Spinal cord (tissue), 10 donors: ENCODE results near the gene TMEM140. TPM values are rescaled to one million over a fixed set of nuclear protein-coding genes. Genes with fewer than 3 reads are reported as not detected.
"Not testable (repeated sequence)": the region's sequence is repeated elsewhere in the genome, so short reads cannot be mapped to it uniquely, and the experiment has no call there.

ENCODE experiments used
- DNase-seq, 6 donors: peaks; one replicate each; pipeline versions ENCODE4 v3.0.0 to v3.0.0-alpha.2; 2013 to 2015; ENCODE audit warnings: low spot score in 6 of 6, low read depth in 4 of 6
- H3K27ac ChIP-seq: one replicate; pipeline ENCODE4 v1.5.1; 2013; ENCODE audit warnings: low read depth, low read length, control low read depth
- H3K27me3 ChIP-seq: one replicate; pipeline ENCODE4 v1.6.1; 2013; ENCODE audit warnings: low read length; ENCODE audit not compliant: control insufficient read depth, insufficient read depth
- H3K36me3 ChIP-seq: one replicate; pipeline ENCODE4 v1.6.1; 2013; ENCODE audit warnings: low read length; ENCODE audit not compliant: control insufficient read depth, insufficient read depth
- H3K4me1 ChIP-seq: one replicate; pipeline ENCODE4 v1.6.1; 2013; ENCODE audit warnings: low read length; ENCODE audit not compliant: control insufficient read depth, insufficient read depth
- H3K4me3 ChIP-seq: one replicate; pipeline ENCODE4 v1.5.1; 2013; ENCODE audit warnings: low read depth, low read length, control low read depth
- H3K9me3 ChIP-seq: one replicate; pipeline ENCODE4 v1.6.1; 2013; ENCODE audit warnings: low read length; ENCODE audit not compliant: control insufficient read depth, insufficient read depth
- WGBS: methylation state at CpG from one replicate; pipeline ENCODE4 v1.1.5; 2013; ENCODE audit warnings: missing lambda C conversion rate; ENCODE audit not compliant: insufficient coverage; 5-methylcytosine and 5-hydroxymethylcytosine counted together
- polyA plus RNA-seq, 2 donors: library from polyadenylated mRNA; unstranded; fragments of 120-200 nt; gene quantifications; one replicate each; pipeline ENCODE4 v1.2.1, GENCODE V29; 2013; ENCODE audit not compliant: insufficient read length in 2 of 2
- total RNA-seq, 2 donors: library from RNA; depleted of rRNA in 1 of 2; stranded (reverse); fragments of 120-200 nt in 1 of 2; fragments of >200 nt in 1 of 2; gene quantifications; one replicate each; pipeline versions ENCODE4 v1.2.3 to v1.2.4, GENCODE V29; 2013 to 2014
- donor health status: healthy.

Gene TMEM140
- total and polyA plus RNA-seq, 4 donors: 3.0 to 11.2 (median 7.0) TPM

DNA sequence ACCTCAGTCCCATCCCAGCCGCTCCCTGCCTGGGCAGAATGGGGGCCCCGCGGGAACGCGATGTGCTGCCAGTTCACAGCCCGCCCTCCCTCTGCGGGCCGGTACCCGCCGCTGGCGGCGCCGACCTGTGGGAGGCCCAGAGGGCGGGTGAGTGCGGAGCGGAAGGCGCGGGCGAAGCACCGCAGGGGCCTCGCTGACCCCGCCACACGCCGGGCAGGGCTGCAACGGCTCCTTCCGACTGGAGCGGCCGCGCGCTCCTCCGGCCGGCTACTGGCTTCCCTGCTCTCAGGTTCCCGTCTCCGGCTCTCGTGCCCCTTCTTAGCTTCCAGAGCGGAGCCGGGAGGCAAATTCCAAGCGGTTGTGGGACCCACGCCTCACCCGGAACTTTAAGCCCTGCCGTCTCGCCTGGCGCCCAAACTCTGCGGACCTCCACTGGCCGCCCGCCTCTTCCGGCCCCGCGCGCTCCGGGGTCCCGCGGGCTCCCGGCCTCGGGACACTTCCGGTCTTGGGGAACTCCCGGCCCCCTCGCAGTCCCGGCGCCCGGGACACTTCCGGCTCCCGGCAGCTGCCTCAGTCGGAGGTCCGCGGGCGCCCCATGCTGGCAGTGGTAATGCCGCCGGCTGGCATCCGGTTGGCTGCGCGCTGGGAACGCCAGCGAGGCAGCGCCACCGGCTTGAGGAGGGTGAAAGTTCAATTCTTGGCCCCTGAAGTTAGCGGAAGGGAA is 22.6 kb downstream of the TMEM140 start, which contains the start of gene CYREN:
TSS of gene CYREN (minus strand) at position 434 of the 724 bp plus-strand sequence. CDS start 1,785 bp downstream, outside the sequence.
- Histone ChIP-seq H3K27ac (peak within 1 kb of the TSS; percentile 93), H3K9me3 (no peaks in the 10 kb centered on the region), H3K27me3 (no peaks in the 10 kb centered on the region), H3K4me1 (peaks cover 31% of the 10 kb centered on the region), H3K4me3 (peak within 1 kb of the TSS; percentile 80), H3K36me3 (peaks cover 30% of the 10 kb centered on the region)
- whole genome bisulfite sequencing: under 1% methylated on average over 76 of the region's 77 CpGs
- peak; percentile 64 to 95 (median 76) for DNase-seq

GRCh38 chr7:135170998-135171481 is 23.2 kb downstream of the TMEM140 start:
- DNase-seq, H3K27me3 ChIP-seq, H3K9me3 ChIP-seq: not testable (repeated sequence)
- Histone ChIP-seq H3K4me3 (peak overlapping the region; percentile 80), H3K36me3 (peaks cover 27% of the 10 kb centered on the region), H3K4me1 (peaks cover 31% of the 10 kb centered on the region), H3K27ac (peak overlapping the region; percentile 93)
- WGBS: no CpG with 5 or more reads among the region's 12 CpGs

- peaks cover 20% of the 10 kb centered on the region for H3K36me3 ChIP-seq
- not testable (repeated sequence) for H3K4me3 ChIP-seq, H3K9me3 ChIP-seq, H3K27me3 ChIP-seq, DNase-seq
- H3K27ac ChIP-seq: peak overlapping the region; percentile 93
- H3K4me1 ChIP-seq: peaks cover 31% of the 10 kb centered on the region
- 76% methylated on average over 16 of the region's 19 CpGs for WGBS
These were observed 23.9 kb downstream of the TMEM140 start for GRCh38 chr7:135171581-135172291.

GRCh38 chr7:135173916-135174315 is 26.0 kb downstream of the TMEM140 start:
- DNase-seq: not testable (repeated sequence)
- 33% methylated on average over 1 of the region's 4 CpGs for WGBS

DNA sequence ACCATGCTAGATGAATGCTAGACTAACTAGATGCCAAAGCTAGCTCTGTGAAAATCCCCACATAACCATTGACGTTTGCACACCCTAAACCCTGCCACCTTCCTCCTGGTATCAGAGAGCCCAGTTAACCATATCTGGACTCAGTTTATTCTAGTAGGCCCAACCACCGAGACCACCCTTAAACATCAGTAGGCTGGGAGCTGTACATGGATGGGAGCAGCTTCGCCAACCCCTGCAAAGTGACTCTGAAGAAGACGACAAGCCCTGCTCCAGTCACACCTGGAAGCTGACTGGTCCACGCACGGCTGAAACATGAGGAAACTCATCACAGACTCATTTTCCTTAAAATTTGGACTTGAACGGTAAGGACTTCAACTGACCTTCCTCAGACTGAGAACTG is 27.1 kb downstream of the TMEM140 start:
- Histone ChIP-seq H3K27me3 (no peaks in the 10 kb centered on the region), H3K4me3 (no peak overlapping the region), H3K27ac (no peak overlapping the region), H3K36me3 (no peaks in the 10 kb centered on the region), H3K9me3 (no peaks in the 10 kb centered on the region), H3K4me1 (peaks cover 13% of the 10 kb centered on the region)
- DNase-seq: no peak
- WGBS: 93% methylated on average over 2 of the region's 7 CpGs

More at GRCh38 chr7:135173916-135174315, 26.0 kb downstream of the TMEM140 start:
- H3K27ac ChIP-seq, H3K4me3 ChIP-seq, H3K9me3 ChIP-seq, H3K27me3 ChIP-seq, H3K36me3 ChIP-seq: not testable (repeated sequence)
- H3K4me1 ChIP-seq: peaks cover 23% of the 10 kb centered on the region

DNA sequence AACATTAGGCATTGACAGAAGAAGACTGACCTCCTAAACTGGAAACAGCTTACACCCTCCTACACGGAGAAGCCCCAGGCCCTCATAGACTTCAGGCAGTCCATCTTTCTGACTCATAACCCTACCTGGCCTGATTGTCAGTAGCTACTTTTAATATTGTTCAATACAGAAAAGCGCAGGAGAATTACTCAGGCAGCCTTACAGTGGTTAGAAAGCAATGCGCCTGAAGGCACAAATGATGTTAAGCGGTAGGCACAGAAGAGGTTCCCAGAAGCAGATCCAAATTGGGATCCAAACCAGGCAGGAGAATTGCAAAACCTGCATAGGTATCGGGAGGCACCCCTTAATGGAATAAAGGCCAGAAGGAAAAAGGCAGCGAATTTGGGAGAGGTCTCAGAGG is 28.1 kb downstream of the TMEM140 start:
- Histone ChIP-seq H3K9me3 (peaks cover 2% of the 10 kb centered on the region), H3K4me3 (no peak overlapping the region), H3K36me3 (no peaks in the 10 kb centered on the region), H3K4me1 (peaks cover 9% of the 10 kb centered on the region), H3K27ac (no peak overlapping the region), H3K27me3 (no peaks in the 10 kb centered on the region)
- DNase-seq: no peak
- WGBS: 98% methylated on average over 4 of the region's 6 CpGs

DNA sequence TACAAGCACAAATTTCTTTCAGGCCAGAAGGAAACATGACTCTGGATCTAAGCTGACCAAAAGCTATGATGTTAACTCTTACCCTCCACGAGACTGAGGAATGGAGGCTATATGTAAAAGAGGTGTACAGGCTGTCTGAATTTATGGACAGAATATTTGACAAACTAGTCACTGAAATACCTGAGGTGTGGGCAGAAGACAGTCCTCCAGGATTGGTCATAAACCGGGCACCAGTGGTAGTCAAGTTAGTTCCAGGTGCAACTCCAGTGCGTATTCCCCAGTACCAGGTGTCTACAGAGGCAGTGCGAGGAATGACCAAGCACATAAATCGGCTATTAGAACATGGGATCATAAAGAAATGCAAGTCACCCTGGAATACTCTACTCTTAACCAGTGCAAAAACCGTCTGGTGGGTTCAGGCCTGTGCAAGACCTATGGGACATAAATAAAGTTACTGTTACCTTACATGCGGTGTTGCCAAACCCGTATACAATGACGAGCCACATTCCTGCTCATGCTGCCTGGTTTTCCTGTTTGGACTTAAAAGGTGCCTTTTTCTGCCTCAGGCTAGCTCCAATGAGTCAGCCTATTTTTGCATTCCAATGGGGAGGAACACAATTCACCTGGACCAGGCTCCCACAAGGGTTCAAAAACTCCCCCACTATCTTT is 29.3 kb downstream of the TMEM140 start:
- no peak overlapping the region for H3K27ac ChIP-seq
- H3K4me1 ChIP-seq: no peaks in the 10 kb centered on the region
- WGBS: 94% methylated on average over 9 of the region's 9 CpGs
- DNase-seq: no peak
- H3K36me3 ChIP-seq: peaks cover 4% of the 10 kb centered on the region
- no peak overlapping the region for H3K4me3 ChIP-seq
- H3K27me3 ChIP-seq: no peaks in the 10 kb centered on the region
- peaks cover 6% of the 10 kb centered on the region for H3K9me3 ChIP-seq

- Histone ChIP-seq H3K4me1 (no peaks in the 10 kb centered on the region), H3K4me3 (no peak overlapping the region), H3K27me3 (no peaks in the 10 kb centered on the region), H3K27ac (no peak overlapping the region), H3K9me3 (peaks cover 6% of the 10 kb centered on the region), H3K36me3 (peaks cover 9% of the 10 kb centered on the region)
- 82% methylated on average over 13 of the region's 13 CpGs for WGBS
- DNase-seq: no peak
These were observed 30.5 kb downstream of the TMEM140 start for GRCh38 chr7:135178364-135178763.

DNA sequence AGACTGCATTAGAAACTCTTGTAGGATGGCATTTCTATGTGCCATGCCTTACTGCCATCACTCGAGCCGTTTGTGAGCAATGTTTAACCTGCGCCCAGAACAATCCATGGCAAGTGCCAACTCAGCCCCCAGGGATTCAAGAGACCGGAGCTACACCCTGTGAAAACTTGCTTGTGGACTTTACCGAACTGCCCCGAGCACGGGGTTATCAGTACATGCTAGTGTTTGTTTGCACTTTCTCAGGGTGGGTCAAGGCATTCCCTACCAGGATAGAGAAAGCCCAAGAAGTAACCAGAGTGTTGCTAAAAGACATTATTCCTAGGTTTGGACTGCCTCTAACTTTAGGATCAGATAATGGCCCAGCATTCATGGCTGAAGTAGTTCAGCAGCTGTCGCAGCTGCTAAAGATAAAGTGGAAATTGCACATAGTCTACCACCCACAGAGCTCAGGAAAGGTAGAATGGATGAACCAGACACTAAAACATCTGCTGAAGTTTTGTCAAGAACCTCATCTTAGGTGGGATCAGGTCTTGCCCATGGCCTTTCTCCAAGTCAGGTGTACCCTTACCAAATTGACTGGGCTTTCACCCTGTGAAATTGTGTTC is 31.6 kb downstream of the TMEM140 start:
- WGBS: 89% methylated on average over 8 of the region's 8 CpGs
- Histone ChIP-seq H3K36me3 (peaks cover 18% of the 10 kb centered on the region), H3K4me3 (no peak overlapping the region), H3K27ac (no peak overlapping the region), H3K27me3 (no peaks in the 10 kb centered on the region), H3K4me1 (no peaks in the 10 kb centered on the region), H3K9me3 (peaks cover 6% of the 10 kb centered on the region)
- DNase-seq: no peak
